GM23338 (cell line): ENCODE measurements around the gene TYMP. TPM values are rescaled to one million over a fixed set of nuclear protein-coding genes. Genes with fewer than 3 reads are reported as not detected.
A peak's percentile ranks its signal among the peaks of the same experiment; 100 is the strongest.

Experiments used
- ATAC-seq: fragments of 200-7000 bp; cut with Tn5 transposase; 3 replicates; pipeline ENCODE4 v1.9.1; 2020
- DNase-seq: peaks from one replicate; pipeline ENCODE4 v3.0.0-alpha.2; 2015; ENCODE audit warnings: low spot score
- H2AFZ ChIP-seq: fragments of 200-600 bp; sonication (generic); 2 replicates; pipeline ENCODE4 v1.8.0; 2016; ENCODE audit warnings: antibody characterized with exemption, mild to moderate bottlenecking, moderate library complexity
- H3F3A ChIP-seq: fragments of 200-600 bp; sonication (generic); replicated peaks from 2 replicates; pipeline ENCODE4 v1.8.0; 2017; ENCODE audit warnings: antibody characterized with exemption, mixed run types, low read depth
- H3K27ac ChIP-seq: fragments of 200-600 bp; sonication (generic); 2 replicates; pipeline ENCODE4 v1.6.1; 2016; ENCODE audit warnings: low read depth
- H3K27me3 ChIP-seq: fragments of 200-600 bp; sonication (generic); 2 replicates; pipeline ENCODE4 v1.8.0; 2016; ENCODE audit warnings: mild to moderate bottlenecking, mixed run types, moderate library complexity; ENCODE audit not compliant: insufficient read depth
- H3K36me3 ChIP-seq: fragments of 200-600 bp; sonication (generic); 2 replicates; pipeline ENCODE4 v1.8.0; 2016; ENCODE audit warnings: mild to moderate bottlenecking; ENCODE audit not compliant: insufficient read depth
- H3K4me1 ChIP-seq: fragments of 200-600 bp; sonication (generic); 2 replicates; pipeline ENCODE4 v1.8.0; 2016; ENCODE audit warnings: mild to moderate bottlenecking, moderate library complexity; ENCODE audit not compliant: insufficient read depth
- H3K4me2 ChIP-seq: fragments of 200-600 bp; sonication (generic); 2 replicates; pipeline ENCODE4 v1.7.1; 2017; ENCODE audit warnings: mixed run types
- H3K4me3 ChIP-seq: fragments of 200-600 bp; sonication (generic); 2 replicates; pipeline ENCODE4 v1.6.1; 2016; ENCODE audit warnings: mixed run types
- H3K79me2 ChIP-seq: fragments of 200-600 bp; sonication (generic); replicated peaks from 2 replicates; pipeline ENCODE4 v1.8.0; 2017; ENCODE audit warnings: mild to moderate bottlenecking; ENCODE audit not compliant: insufficient read depth
- H3K9me2 ChIP-seq: fragments of 200-600 bp; sonication (generic); 2 replicates; pipeline ENCODE4 v1.8.0; 2017; ENCODE audit not compliant: insufficient read depth
- H4K20me1 ChIP-seq: fragments of 200-600 bp; sonication (generic); replicated peaks from 2 replicates; pipeline ENCODE4 v1.8.0; 2017; ENCODE audit warnings: mild to moderate bottlenecking; ENCODE audit not compliant: insufficient read depth
- H3K27ac Mint-ChIP-seq: 2 replicates; pipeline ENCODE4 v1.8.0; 2020; ENCODE audit warnings: inconsistent platforms, mild to moderate bottlenecking, moderate library complexity, mixed read lengths
- H3K27me3 Mint-ChIP-seq: 3 replicates; pipeline ENCODE4 v1.8.0; 2022; ENCODE audit warnings: low read depth, mild to moderate bottlenecking, moderate library complexity, mixed read lengths, inconsistent platforms; ENCODE audit not compliant: insufficient read depth, poor library complexity
- H3K36me3 Mint-ChIP-seq: 3 replicates; pipeline ENCODE4 v1.8.0; 2021; ENCODE audit warnings: low read depth, mild to moderate bottlenecking, inconsistent platforms, moderate library complexity, mixed read lengths
- H3K4me1 Mint-ChIP-seq: 3 replicates; pipeline ENCODE4 v1.8.0; 2020; ENCODE audit warnings: mild to moderate bottlenecking, inconsistent platforms, mixed read lengths
- H3K4me3 Mint-ChIP-seq: 3 replicates; pipeline ENCODE4 v1.8.0; 2021; ENCODE audit warnings: moderate library complexity, mild to moderate bottlenecking, inconsistent platforms, mixed read lengths
- H3K9me3 Mint-ChIP-seq: 3 replicates; pipeline ENCODE4 v1.8.0; 2020; ENCODE audit warnings: moderate library complexity, mild to moderate bottlenecking, inconsistent platforms, mixed read lengths
- CREB1 ChIP-seq: fragments of 250-450 bp; sonication (Bioruptor Pico); IDR thresholded peaks from 2 replicates; pipeline ENCODE4 v1.5.0; 2020; ENCODE audit warnings: low read depth, mild to moderate bottlenecking, moderate library complexity
- CTCF ChIP-seq, 2 experiments: fragments of 200-600 bp in 1 of 2; sonication (generic) in 1 of 2; conservative IDR thresholded peaks; 2 replicates each; pipeline versions ENCODE4 v1.5.1 to v1.6.1; 2016 to 2017; ENCODE audit warnings: antibody characterized with exemption in 2 of 2, low read depth in 2 of 2, mild to moderate bottlenecking in 2 of 2, moderate library complexity in 1 of 2
- EZH2 ChIP-seq: fragments of 200-600 bp; sonication (generic); IDR thresholded peaks from one replicate; pipeline ENCODE4 v1.8.0; 2017; ENCODE audit warnings: antibody characterized with exemption, mild to moderate bottlenecking, low read depth; ENCODE audit not compliant: unreplicated experiment
- EZH2phosphoT487 ChIP-seq: fragments of 200-600 bp; sonication (generic); IDR thresholded peaks from one replicate; pipeline ENCODE4 v1.8.1; 2018; ENCODE audit warnings: antibody characterized with exemption; ENCODE audit not compliant: unreplicated experiment
- JUNB ChIP-seq: IDR thresholded peaks from one replicate; pipeline ENCODE4 v1.6.1; 2016; ENCODE audit warnings: antibody characterized with exemption; ENCODE audit not compliant: unreplicated experiment
- NANOG ChIP-seq: IDR thresholded peaks from 2 replicates; pipeline ENCODE4 v1.6.1; 2016; ENCODE audit warnings: antibody characterized with exemption, borderline replicate concordance
- REST ChIP-seq: IDR thresholded peaks from one replicate; pipeline ENCODE4 v1.6.1; 2018; ENCODE audit warnings: antibody characterized with exemption; ENCODE audit not compliant: unreplicated experiment
- ZNF114 ChIP-seq: fragments of 250-450 bp; sonication (Bioruptor Pico); IDR thresholded peaks from 2 replicates; pipeline ENCODE4 v1.5.0; 2020; ENCODE audit warnings: mild to moderate bottlenecking, moderate library complexity
- ZNF331 ChIP-seq: fragments of 250-450 bp; sonication (Bioruptor Pico); IDR thresholded peaks from 2 replicates; pipeline ENCODE4 v1.5.0; 2020; ENCODE audit warnings: low read depth, mild to moderate bottlenecking, moderate library complexity
- ZNF462 ChIP-seq: fragments of 250-450 bp; sonication (Bioruptor Pico); IDR thresholded peaks from 2 replicates; pipeline ENCODE4 v1.5.0; 2020; ENCODE audit warnings: mild to moderate bottlenecking, moderate library complexity
- polyA plus RNA-seq: library from polyadenylated mRNA; unstranded; fragments of >200 nt; fragmentation: Nextera tagmentation; extraction: Ambion mirVana; gene quantifications from 2 replicates; pipeline ENCODE4 v1.2.1, GENCODE V29; 2016
- total RNA-seq: library from RNA; depleted of rRNA; stranded (reverse); fragments of >200 nt; shearing (Covaris generic); gene quantifications from 2 replicates; pipeline ENCODE4 v1.2.3, GENCODE V29; 2014

TYMP gene
- total and polyA plus RNA-seq, 2 experiments from 2014 or later, result 0.28 to 1.8 TPM

GRCh38 chr22:50567721-50568252, 38.0 kb upstream of the TYMP start:
- H3K79me2 ChIP-seq, result no peaks in the 10 kb centered on the region
- H2AFZ ChIP-seq, result no peak overlapping the region
- TF ChIP-seq CREB1, result no peak
- H3K27me3 ChIP-seq, result peaks cover 13% of the 10 kb centered on the region
- H3K27ac ChIP-seq, result no peak overlapping the region
- no peaks in the 10 kb centered on the region for H3F3A ChIP-seq
- H3K4me1 ChIP-seq, result no peaks in the 10 kb centered on the region
- Mint-ChIP-seq H3K4me1 (no peaks in the 10 kb centered on the region; the same call in 2 of the 3 replicates), H3K27ac (no peak overlapping the region), H3K4me3 (no peak overlapping the region), H3K9me3 (no peaks in the 10 kb centered on the region), H3K27me3 (peaks cover 18% of the 10 kb centered on the region), H3K36me3 (peaks cover 37% of the 10 kb centered on the region)
- H3K36me3 ChIP-seq, result no peaks in the 10 kb centered on the region
- H4K20me1 ChIP-seq, result no peaks in the 10 kb centered on the region
- no peak for ATAC-seq
- H3K4me2 ChIP-seq, result no peak overlapping the region
- H3K4me3 ChIP-seq, result no peak overlapping the region
- no peak for DNase-seq
- H3K9me2 ChIP-seq, result no peaks in the 10 kb centered on the region

GRCh38 chr22:50564289-50564688, 34.5 kb upstream of the TYMP start:
- Histone ChIP-seq H3K27me3 (peaks cover 20% of the 10 kb centered on the region), H3K27ac (no peak overlapping the region), H2AFZ (no peak overlapping the region), H3K4me1 (no peaks in the 10 kb centered on the region), H3F3A (0 out of 2 replicates have a peak, but pooled peaks cover 3% of the 10 kb centered on the region), H3K9me2 (no peaks in the 10 kb centered on the region), H3K36me3 (no peaks in the 10 kb centered on the region), H3K4me2 (no peak overlapping the region), H3K79me2 (no peaks in the 10 kb centered on the region), H3K4me3 (no peak overlapping the region), H4K20me1 (no peaks in the 10 kb centered on the region)
- Mint-ChIP-seq H3K4me3 (peak overlapping the region; percentile 23; the same call in 1 of the 3 replicates), H3K27ac (no peak overlapping the region), H3K9me3 (no peaks in the 10 kb centered on the region), H3K4me1 (peaks cover 6% of the 10 kb centered on the region; the same call in 2 of the 3 replicates), H3K27me3 (peaks cover 32% of the 10 kb centered on the region), H3K36me3 (peaks cover 11% of the 10 kb centered on the region; the same call in 2 of the 3 replicates)
- no peak for TF ChIP-seq CREB1
- no peak for TF ChIP-seq ZNF331
- no peak for TF ChIP-seq ZNF114
- no peak for TF ChIP-seq EZH2phosphoT487
- TF ChIP-seq JUNB, result no peak
- TF ChIP-seq REST, result no peak
- TF ChIP-seq ZNF462 (CRISPR knock-in tag), result no peak
- TF ChIP-seq EZH2, result no peak
- TF ChIP-seq CTCF (conservative IDR thresholded peaks at IDR 0.05; ENCODE audit: low read depth in 2 of 2), result no peak
- no peak for TF ChIP-seq NANOG
- DNase-seq (no peak), ATAC-seq (no peak)
